Activated CD4-positive, alpha-beta memory T cell treated with anti-CD3 and anti-CD28 coated beads, Interleukin-2, amount 10 ng/mL, durations not matched to agents 7 days and 5 days (primary cell): Measurements from ENCODE around the gene MYH11. TPM values are rescaled to one million over a fixed set of nuclear protein-coding genes. Genes with fewer than 3 reads are reported as not detected.
"Not testable (repeated sequence)": the region's sequence is repeated elsewhere in the genome, so short reads cannot be mapped to it uniquely, and the experiment has no call there.

Experiments
- CTCF ChIA-PET: fragments of 350-600 bp; sonication (Branson Sonifier 250); formaldehyde crosslinking; loops from one replicate; lab custom pipeline; 2021; ENCODE audit warnings: antibody characterized with exemption, inconsistent platforms; lab: Charles Lee
- POLR2A ChIA-PET: fragments of 350-600 bp; sonication (Branson Sonifier 250); formaldehyde crosslinking; loops from one replicate; lab custom pipeline; 2021; ENCODE audit warnings: antibody characterized with exemption; lab: Charles Lee
- DNase-seq: peaks from one replicate; pipeline ENCODE4 v3.0.0-alpha.2; 2020
- H3K27ac Mint-ChIP-seq: one replicate; pipeline ENCODE4 v1.8.0; 2021; ENCODE audit warnings: mild to moderate bottlenecking, mixed read lengths
- H3K27me3 Mint-ChIP-seq: one replicate; pipeline ENCODE4 v1.8.0; 2021; ENCODE audit warnings: mixed read lengths
- H3K36me3 Mint-ChIP-seq: one replicate; pipeline ENCODE4 v1.8.0; 2021; ENCODE audit warnings: low read depth, mixed read lengths
- H3K4me1 Mint-ChIP-seq: one replicate; pipeline ENCODE4 v1.8.0; 2021; ENCODE audit warnings: mixed read lengths
- H3K4me3 Mint-ChIP-seq: one replicate; pipeline ENCODE4 v1.8.0; 2021; ENCODE audit warnings: mild to moderate bottlenecking, mixed read lengths
- H3K9me3 Mint-ChIP-seq: one replicate; pipeline ENCODE4 v1.8.0; 2021; ENCODE audit warnings: mixed read lengths
- total RNA-seq, 2 experiments: library from RNA; stranded (reverse); gene quantifications; one replicate each; pipeline ENCODE4 v1.2.3, GENCODE V29; 2021

MYH11 gene
- total RNA-seq, 2 experiments from 2014 or later, result 0.08 to 0.10 TPM

- DNase-seq, POLR2A ChIA-PET, H3K36me3 Mint-ChIP-seq, H3K27ac Mint-ChIP-seq, H3K9me3 Mint-ChIP-seq, H3K4me3 Mint-ChIP-seq, H3K4me1 Mint-ChIP-seq: not testable (repeated sequence)
- CTCF ChIA-PET, result interaction anchor here (1.3 kb wide), 1 partner anchor 73 kb away, joined by 4 read pairs; no protein-coding TSS in a partner anchor
- H3K27me3 Mint-ChIP-seq, result peaks cover 19% of the 10 kb centered on the region
Observed at GRCh38 chr16:15850555-15850954, 6.3 kb downstream of the MYH11 start.

- POLR2A ChIA-PET, result no interaction called here
- Mint-ChIP-seq H3K4me1 (no peaks in the 10 kb centered on the region), H3K27ac (no peak overlapping the region), H3K9me3 (no peaks in the 10 kb centered on the region), H3K4me3 (no peak overlapping the region), H3K27me3 (peaks cover 16% of the 10 kb centered on the region), H3K36me3 (no peaks in the 10 kb centered on the region)
- no peak for DNase-seq
- CTCF ChIA-PET, result no interaction called here
Observed at GRCh38 chr16:15849209-15849981, 7.4 kb downstream of the MYH11 start.

GRCh38 chr16:15847611-15848175 lies 9.1 kb downstream of the MYH11 start:
- ChIA-PET CTCF (no interaction called here), POLR2A (no interaction called here)
- Mint-ChIP-seq H3K4me3 (no peak overlapping the region), H3K27me3 (peaks cover 11% of the 10 kb centered on the region), H3K9me3 (no peaks in the 10 kb centered on the region), H3K27ac (no peak overlapping the region), H3K36me3 (no peaks in the 10 kb centered on the region), H3K4me1 (no peaks in the 10 kb centered on the region)
- DNase-seq, result no peak

- H3K36me3 Mint-ChIP-seq, result no peaks in the 10 kb centered on the region
- no peaks in the 10 kb centered on the region for H3K9me3 Mint-ChIP-seq
- CTCF ChIA-PET, result no interaction called here
- no peaks in the 10 kb centered on the region for H3K4me1 Mint-ChIP-seq
- H3K4me3 Mint-ChIP-seq, result no peak overlapping the region
- H3K27me3 Mint-ChIP-seq, result peaks cover 11% of the 10 kb centered on the region
- POLR2A ChIA-PET, result no interaction called here
- no peak for DNase-seq
- no peak overlapping the region for H3K27ac Mint-ChIP-seq
Observed at GRCh38 chr16:15846510-15846909, 10.3 kb downstream of the MYH11 start.

- no peak overlapping the region for H3K27ac Mint-ChIP-seq
- DNase-seq, result no peak
- CTCF ChIA-PET, result no interaction called here
- no peaks in the 10 kb centered on the region for H3K9me3 Mint-ChIP-seq
- no peak overlapping the region for H3K4me3 Mint-ChIP-seq
- H3K4me1 Mint-ChIP-seq, result no peaks in the 10 kb centered on the region
- H3K27me3 Mint-ChIP-seq, result peaks cover 9% of the 10 kb centered on the region
- no peaks in the 10 kb centered on the region for H3K36me3 Mint-ChIP-seq
- POLR2A ChIA-PET, result interaction anchor here (0.6 kb wide), 1 partner anchor 161 kb away, joined by 3 read pairs; no protein-coding TSS in a partner anchor
Observed at GRCh38 chr16:15843635-15844279, 13.1 kb downstream of the MYH11 start.

- H3K27me3 Mint-ChIP-seq, H3K36me3 Mint-ChIP-seq, POLR2A ChIA-PET, CTCF ChIA-PET, DNase-seq, H3K4me3 Mint-ChIP-seq, H3K27ac Mint-ChIP-seq, H3K9me3 Mint-ChIP-seq: not testable (repeated sequence)
- H3K4me1 Mint-ChIP-seq, result peaks cover 11% of the 10 kb centered on the region
Observed at GRCh38 chr16:15839204-15839603, 17.6 kb downstream of the MYH11 start.

GRCh38 chr16:15837761-15838160 lies 19.1 kb downstream of the MYH11 start:
- Mint-ChIP-seq H3K27me3 (peaks cover 6% of the 10 kb centered on the region), H3K4me3 (no peak overlapping the region), H3K27ac (no peak overlapping the region), H3K9me3 (no peaks in the 10 kb centered on the region), H3K36me3 (no peaks in the 10 kb centered on the region), H3K4me1 (peaks cover 11% of the 10 kb centered on the region)
- ChIA-PET POLR2A (no interaction called here), CTCF (no interaction called here)
- no peak for DNase-seq

- H3K4me3 Mint-ChIP-seq, result no peak overlapping the region
- H3K27me3 Mint-ChIP-seq, result peaks cover 6% of the 10 kb centered on the region
- no peak overlapping the region for H3K27ac Mint-ChIP-seq
- H3K9me3 Mint-ChIP-seq, result no peaks in the 10 kb centered on the region
- ChIA-PET CTCF (no interaction called here), POLR2A (no interaction called here)
- no peak for DNase-seq
- H3K36me3 Mint-ChIP-seq, result no peaks in the 10 kb centered on the region
- peaks cover 11% of the 10 kb centered on the region for H3K4me1 Mint-ChIP-seq
Observed at GRCh38 chr16:15836965-15837611, 19.7 kb downstream of the MYH11 start.

GRCh38 chr16:15836074-15836473 lies 20.8 kb downstream of the MYH11 start:
- Mint-ChIP-seq H3K4me3 (no peak overlapping the region), H3K27me3 (peaks cover 9% of the 10 kb centered on the region), H3K4me1 (peaks cover 11% of the 10 kb centered on the region), H3K36me3 (no peaks in the 10 kb centered on the region), H3K9me3 (no peaks in the 10 kb centered on the region), H3K27ac (no peak overlapping the region)
- POLR2A ChIA-PET, result no interaction called here
- DNase-seq, result no peak
- CTCF ChIA-PET, result no interaction called here

- peaks cover 9% of the 10 kb centered on the region for H3K27me3 Mint-ChIP-seq
- DNase-seq, result no peak
- ChIA-PET CTCF (no interaction called here), POLR2A (no interaction called here)
- H3K27ac Mint-ChIP-seq, result no peak overlapping the region
- no peaks in the 10 kb centered on the region for H3K9me3 Mint-ChIP-seq
- no peak overlapping the region for H3K4me3 Mint-ChIP-seq
- no peaks in the 10 kb centered on the region for H3K36me3 Mint-ChIP-seq
- peaks cover 11% of the 10 kb centered on the region for H3K4me1 Mint-ChIP-seq
Observed at GRCh38 chr16:15835136-15835878, 21.5 kb downstream of the MYH11 start.

GRCh38 chr16:15834502-15834901 lies 22.3 kb downstream of the MYH11 start:
- ChIA-PET CTCF (no interaction called here), POLR2A (no interaction called here)
- no peak overlapping the region for H3K4me3 Mint-ChIP-seq
- H3K27ac Mint-ChIP-seq, result no peak overlapping the region
- H3K36me3 Mint-ChIP-seq, result no peaks in the 10 kb centered on the region
- H3K27me3 Mint-ChIP-seq, result peaks cover 9% of the 10 kb centered on the region
- H3K9me3 Mint-ChIP-seq, result no peaks in the 10 kb centered on the region
- peaks cover 11% of the 10 kb centered on the region for H3K4me1 Mint-ChIP-seq
- DNase-seq, result no peak

- peaks cover 11% of the 10 kb centered on the region for H3K4me1 Mint-ChIP-seq
- ChIA-PET CTCF (interaction anchor here (1.2 kb wide), 1 partner anchor 12 kb away, joined by 5 read pairs; no protein-coding TSS in a partner anchor), POLR2A (no interaction called here)
- H3K27me3 Mint-ChIP-seq, result peaks cover 9% of the 10 kb centered on the region
- no peak for DNase-seq
- no peaks in the 10 kb centered on the region for H3K9me3 Mint-ChIP-seq
- H3K4me3 Mint-ChIP-seq, result no peak overlapping the region
- H3K36me3 Mint-ChIP-seq, result no peaks in the 10 kb centered on the region
- no peak overlapping the region for H3K27ac Mint-ChIP-seq
Observed at GRCh38 chr16:15833541-15833940, 23.3 kb downstream of the MYH11 start.
